ENCODE measurements around the gene TXNDC11. TPM values are rescaled to one million over a fixed set of nuclear protein-coding genes. Genes with fewer than 3 reads are reported as not detected.
"Not testable (repeated sequence)": the region's sequence is repeated elsewhere in the genome, so short reads cannot be mapped to it uniquely, and the experiment has no call there.

The TXNDC11 gene, protein sequence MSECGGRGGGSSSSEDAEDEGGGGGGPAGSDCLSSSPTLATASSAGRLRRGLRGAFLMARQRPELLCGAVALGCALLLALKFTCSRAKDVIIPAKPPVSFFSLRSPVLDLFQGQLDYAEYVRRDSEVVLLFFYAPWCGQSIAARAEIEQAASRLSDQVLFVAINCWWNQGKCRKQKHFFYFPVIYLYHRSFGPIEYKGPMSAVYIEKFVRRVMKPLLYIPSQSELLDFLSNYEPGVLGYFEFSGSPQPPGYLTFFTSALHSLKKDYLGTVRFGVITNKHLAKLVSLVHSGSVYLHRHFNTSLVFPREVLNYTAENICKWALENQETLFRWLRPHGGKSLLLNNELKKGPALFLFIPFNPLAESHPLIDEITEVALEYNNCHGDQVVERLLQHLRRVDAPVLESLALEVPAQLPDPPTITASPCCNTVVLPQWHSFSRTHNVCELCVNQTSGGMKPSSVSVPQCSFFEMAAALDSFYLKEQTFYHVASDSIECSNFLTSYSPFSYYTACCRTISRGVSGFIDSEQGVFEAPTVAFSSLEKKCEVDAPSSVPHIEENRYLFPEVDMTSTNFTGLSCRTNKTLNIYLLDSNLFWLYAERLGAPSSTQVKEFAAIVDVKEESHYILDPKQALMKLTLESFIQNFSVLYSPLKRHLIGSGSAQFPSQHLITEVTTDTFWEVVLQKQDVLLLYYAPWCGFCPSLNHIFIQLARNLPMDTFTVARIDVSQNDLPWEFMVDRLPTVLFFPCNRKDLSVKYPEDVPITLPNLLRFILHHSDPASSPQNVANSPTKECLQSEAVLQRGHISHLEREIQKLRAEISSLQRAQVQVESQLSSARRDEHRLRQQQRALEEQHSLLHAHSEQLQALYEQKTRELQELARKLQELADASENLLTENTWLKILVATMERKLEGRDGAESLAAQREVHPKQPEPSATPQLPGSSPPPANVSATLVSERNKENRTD
- polyA plus RNA-seq (2013, experiment 1 of 2; ENCODE audit: insufficient read length), result 27.7 TPM
- 28.6 TPM for polyA plus RNA-seq (2013, experiment 2 of 2; ENCODE audit: insufficient read length)

DNA sequence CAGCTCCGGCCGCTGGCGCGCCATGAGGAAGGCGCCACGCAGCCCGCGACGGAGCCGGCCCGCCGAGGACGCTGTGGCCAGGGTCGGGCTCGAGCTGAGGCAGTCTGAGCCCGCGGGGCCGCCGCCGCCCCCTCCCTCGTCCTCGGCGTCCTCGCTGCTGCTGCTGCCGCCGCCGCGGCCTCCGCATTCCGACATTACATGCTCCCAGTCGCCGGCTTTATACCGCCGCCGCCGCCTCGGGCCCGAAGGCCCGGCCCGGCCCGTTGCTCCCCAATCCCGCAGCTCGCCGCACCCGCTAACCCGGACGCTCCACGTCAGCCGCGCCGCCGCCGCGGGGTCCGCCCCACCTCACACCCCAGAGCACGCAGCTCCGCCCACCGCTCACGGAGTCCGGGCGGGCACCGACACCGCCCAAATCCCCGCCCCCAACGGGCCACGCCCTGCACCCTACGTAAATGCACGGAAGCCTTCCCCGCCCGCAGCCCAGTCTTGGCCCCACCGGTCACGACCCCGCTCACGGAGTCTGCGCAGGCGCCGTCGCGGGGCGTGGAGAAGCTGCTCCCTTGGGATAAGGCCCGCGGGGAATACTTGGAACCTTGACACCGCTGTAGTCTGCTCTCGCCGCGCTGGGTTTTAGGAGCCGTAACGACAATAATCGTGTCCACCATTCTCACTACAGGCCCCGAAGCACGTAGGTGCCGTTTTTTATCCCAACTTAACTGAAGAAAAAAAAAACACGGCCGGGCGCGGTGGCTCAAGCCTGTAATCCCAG lies at the start of gene TXNDC11:
Gene TXNDC11, minus strand, starts transcription at position 322 of the 772 bp plus-strand sequence. Its CDS starts 127 bp downstream, at position 195.
- peak; percentile 96 for DNase-seq

DNA sequence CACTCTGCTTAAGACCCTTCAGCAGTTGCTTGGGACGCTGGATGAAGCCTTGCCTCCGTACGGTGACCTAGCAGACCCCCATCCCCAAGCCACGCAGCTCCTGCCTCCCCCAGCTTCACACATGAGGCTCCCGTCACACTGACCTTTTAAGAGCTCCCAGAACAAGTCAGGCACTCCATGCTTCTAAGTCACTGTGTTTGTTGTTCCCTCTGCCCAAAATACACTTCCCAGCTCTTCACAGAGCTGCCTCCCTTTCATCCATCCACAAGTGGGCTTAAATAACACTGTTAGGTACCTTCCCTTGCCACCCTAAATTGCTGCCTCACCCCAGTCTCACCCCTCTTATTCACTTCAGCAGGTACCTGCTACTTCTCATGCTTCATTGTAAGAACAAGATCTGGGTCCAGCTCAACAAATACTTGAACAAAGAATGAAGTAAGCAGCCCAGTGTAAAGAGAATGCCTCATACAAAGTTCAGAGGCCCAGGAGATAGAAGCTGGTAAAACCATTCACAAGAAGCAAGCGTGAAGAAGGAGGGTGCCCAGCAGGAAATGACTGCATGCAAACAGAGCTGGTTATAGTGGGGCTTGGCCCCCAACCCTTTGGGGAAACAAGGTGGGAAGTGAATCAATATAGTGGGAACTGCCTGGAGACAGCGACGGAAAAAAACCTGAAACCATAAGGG lies 48.6 kb upstream of the TXNDC11 start:
- no peak for DNase-seq

DNA sequence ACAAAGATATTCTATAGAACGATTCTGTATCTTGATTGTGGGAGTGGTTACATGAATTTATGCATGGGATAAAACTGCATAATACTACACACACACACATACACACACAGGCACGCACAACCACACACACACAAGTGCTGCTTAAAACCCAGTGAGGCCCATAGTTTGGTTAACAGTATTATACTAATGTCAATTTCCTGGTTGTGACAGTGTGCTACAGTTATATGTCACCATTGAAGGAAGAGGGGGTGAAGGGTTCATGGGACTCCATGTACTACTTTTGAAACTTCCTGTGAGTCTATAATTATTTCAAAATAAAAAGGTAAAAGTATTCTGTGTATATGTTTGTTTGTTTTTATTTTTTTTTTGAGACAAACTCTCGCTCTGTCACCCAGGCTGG lies 46.3 kb upstream of the TXNDC11 start:
- no peak for DNase-seq

DNA sequence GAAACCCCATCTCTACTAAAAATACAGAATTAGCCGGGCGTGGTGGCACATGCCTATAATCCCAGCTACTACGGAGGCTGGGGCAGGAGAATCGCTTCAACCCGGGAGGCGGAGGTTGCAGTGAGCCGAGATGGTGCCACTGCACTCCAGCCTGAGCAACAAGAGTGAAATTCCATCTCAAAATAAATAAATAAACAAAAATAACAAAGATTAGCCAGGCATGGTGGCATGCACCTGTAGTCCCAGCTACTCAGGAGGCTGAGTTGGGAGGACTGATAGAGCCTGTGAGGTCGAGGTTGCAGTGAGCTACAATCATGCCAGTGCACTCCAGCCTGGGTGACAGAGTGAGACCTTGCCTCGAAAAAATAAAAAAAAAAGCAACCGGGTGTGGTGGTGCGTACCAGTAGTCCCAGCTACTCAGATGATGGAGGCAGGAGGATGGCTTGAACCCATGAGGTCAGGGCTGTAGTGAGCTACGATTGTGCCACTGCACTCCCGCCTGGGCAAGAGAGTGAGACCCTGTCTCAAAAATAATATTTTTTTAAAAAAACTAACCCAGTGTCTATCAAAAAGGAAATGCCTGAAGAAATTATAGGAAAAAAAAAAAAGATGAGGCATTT lies 42.4 kb upstream of the TXNDC11 start:
- DNase-seq, result not testable (repeated sequence)

DNA sequence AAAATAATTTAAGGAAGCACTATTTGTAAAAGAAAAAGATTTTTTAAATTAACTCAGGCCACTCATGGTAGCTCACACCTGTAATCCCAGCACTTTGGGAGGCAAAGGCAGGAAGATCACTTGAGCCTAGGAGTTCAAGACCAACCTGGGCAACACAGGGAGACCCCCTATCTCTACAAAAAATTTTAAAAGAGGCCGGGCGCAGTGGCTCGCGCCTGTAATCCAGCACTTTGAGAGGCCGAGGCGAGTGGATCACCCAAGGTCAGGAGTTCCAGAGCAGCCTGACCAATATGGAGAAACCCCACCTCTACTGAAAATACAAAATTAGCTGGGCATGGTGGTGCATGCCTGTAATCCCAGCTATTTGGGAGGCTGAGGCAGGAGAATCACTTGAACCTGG lies 41.7 kb upstream of the TXNDC11 start:
- DNase-seq, result not testable (repeated sequence)

DNA sequence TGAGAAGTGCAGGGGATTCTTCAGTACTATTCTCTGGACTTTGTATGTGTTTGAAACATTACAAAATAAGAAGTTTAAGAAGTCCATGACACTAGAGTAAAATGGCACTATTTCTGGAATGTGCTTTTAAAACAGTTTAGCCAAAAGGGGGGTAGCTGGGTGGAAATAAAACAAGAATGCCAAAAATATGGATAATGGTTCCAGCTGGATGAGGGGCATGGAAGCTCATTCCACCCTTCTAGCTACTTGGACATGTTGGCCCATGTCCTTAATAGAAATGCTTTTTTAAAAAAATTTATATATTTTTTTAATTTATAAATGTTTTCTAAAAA lies 41.3 kb upstream of the TXNDC11 start:
- DNase-seq, result peak; percentile 46

DNA sequence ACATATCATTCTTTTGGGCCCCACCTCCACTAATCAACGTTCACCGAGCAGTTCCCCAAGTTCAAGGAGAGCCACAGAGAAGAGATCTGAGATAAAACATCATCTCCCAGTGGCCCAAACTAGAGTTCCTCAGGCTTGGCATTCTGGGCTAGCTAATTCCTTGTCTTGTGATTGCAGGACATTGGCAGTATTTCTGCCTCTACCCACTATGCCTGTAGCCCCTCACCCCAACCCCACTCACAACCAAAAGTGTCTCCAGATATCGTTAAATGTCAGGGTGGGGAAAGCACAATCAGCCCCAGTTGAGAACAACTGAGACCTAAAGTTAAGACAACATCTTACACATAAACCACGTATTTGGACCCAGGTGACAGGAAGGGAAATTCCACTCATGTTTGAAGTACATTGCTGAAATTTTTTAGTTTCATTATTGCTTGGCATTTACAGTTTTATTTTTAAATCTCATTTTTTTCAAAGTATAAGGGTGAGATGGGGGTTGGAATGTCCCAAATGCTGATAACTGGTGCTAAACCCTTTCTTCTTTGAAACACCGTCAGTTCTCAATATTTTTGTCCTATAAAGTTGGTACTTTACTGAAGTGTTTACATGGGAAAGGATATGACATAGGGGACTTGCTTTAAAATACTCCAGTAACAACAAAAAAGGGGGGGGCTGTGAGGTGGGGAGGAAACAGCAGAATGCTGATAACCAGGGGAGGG lies 40.8 kb upstream of the TXNDC11 start:
- DNase-seq, result peak; percentile 57

DNA sequence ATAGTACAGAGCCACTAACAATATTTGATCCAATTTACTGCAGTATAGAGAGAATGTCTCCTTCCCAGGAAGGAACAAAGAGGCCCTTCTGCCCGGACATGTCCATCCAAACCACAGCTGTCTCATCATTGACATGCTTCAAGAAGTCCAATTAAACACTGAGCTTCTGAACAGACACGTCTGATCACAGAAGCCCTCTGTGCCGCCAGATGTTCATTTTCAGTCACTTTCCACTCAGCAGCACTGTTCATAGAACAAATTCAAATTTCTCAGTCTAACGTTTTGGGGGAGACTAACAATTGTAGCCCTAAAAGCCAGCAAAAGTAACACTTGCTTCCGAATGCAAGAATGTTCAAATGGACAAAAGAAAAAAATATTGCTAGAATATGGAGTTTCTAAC lies 39.1 kb upstream of the TXNDC11 start:
- no peak for DNase-seq

DNA sequence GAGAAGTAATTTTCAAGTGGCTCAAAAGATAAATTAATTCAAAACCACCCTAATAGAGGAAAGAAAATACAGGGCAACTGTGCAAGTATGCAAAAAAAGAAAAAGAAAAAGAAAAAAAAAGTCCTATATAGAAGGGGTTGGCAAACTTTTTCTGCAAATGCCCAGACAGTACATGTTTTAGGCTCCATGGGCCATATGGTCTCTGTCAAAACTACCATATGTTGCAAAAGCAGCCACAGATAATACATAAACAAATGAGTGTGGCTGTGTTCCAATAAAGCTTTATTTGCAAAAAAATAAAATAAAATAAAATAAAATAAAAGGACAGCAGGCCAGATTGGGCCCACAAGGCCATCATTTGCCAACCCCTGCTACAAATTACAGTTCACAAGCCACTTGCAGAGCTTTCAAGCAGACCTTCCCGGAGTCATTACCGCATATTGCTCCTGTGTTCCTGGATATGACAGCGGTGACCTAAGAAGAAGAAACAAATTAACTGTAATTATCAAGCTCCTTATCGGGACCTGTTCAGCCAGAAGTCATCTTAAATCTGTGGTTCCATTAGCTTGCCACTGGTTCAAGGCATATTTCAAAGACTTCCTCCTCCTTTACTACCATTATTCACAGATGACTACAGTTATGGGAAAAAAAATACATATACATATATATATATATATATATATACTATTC lies 38.5 kb upstream of the TXNDC11 start:
- no peak for DNase-seq

DNA sequence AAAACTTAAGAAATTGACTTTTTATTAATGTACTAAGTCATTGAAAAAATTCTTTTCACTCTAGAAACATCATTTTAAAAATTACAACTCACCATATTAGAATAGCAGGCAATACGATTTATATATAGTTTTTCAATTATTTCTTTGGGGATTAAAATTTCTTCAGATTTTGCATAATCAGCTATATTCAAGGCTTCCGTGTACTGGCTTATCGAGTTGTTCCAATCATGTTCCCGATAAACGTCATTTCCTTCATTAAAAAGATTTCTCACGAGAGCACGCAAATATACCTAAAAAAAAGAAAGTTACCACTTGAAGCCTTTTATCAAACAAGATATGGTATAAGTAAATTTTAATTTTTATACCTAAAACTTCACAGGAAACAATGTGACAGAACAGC lies 36.4 kb upstream of the TXNDC11 start:
- DNase-seq, result no peak

DNA sequence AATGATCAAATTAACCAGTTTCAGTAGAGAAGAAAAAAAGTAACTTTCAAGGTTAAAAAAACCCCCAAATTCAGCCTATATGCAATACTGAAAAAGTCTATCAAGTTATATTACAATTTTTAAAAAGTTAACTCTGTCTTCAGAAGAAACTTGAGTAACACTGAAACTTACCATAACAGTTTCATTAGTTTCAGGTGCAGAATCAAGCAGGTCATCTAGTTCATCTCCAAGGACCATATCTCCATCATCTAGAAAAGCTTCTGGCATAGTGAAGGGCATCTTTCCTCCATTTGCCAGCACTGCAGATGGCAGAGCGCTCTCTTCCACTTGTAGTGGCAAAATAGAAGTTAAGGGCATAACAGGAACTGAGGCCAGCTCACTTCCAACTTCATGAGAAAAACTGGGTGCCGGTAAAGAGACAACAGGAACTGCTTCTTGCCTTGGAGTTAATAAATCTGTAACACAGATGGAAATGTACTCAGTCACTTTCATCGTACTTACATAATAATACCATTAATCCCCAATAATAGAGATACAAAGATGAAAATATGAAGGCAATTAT lies 31.5 kb upstream of the TXNDC11 start:
- no peak for DNase-seq

DNA sequence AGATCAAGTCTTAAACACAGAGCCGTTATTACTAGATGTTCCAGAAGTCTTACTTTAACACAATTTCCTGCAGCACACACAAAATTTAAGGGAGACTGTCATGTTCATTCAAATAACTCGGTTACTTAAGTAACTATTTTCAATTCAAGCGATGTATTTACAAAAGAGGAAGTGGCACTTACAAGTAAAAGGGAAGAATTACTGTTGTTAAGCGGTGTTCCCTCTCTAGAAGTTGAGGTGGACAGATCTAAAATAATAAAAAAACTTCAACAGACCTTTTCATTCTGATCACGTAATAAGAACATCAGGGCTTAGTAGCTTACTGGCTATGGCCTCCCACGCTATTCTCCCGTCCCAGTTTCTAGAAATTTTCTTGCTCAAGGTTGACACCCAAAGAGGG lies 26.2 kb upstream of the TXNDC11 start:
- no peak for DNase-seq

DNA sequence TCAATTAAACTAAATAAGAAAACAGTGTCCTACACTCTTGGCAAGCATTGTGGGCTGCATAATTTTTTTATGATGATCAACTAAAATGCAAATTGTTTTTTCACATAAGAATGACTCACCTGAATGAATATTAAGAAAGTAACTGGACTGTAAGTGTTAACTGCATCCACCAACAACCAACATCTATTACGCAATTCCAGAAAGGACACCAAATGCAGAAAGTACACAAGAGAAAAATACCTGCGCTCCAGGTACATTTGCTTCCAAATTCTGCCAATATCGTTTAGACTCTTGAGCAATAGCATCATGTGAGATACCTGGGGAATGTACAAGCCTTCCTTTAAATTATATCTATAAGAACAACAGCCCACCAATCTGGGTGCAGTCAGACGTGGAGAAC lies 19.8 kb upstream of the TXNDC11 start:
- DNase-seq, result no peak

DNA sequence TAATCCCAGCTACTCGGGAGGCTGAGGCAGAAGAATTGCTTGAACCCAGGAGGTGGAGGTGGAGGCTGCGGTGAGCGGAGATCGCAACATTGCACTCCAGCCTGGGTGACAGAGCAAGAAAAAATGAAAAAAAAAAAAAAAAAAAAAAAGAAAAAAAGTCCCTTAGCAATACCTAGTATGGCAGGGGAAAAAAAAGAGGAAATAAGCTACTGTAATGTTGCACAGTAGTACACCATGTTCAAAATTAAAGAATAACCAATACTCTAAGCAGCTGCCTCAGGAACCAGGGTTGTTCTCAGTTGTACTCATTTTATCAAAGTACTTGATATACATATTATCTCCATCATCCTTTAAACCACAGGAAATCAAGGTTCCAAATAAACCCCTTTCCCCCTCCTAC lies 17.3 kb upstream of the TXNDC11 start:
- no peak for DNase-seq

DNA sequence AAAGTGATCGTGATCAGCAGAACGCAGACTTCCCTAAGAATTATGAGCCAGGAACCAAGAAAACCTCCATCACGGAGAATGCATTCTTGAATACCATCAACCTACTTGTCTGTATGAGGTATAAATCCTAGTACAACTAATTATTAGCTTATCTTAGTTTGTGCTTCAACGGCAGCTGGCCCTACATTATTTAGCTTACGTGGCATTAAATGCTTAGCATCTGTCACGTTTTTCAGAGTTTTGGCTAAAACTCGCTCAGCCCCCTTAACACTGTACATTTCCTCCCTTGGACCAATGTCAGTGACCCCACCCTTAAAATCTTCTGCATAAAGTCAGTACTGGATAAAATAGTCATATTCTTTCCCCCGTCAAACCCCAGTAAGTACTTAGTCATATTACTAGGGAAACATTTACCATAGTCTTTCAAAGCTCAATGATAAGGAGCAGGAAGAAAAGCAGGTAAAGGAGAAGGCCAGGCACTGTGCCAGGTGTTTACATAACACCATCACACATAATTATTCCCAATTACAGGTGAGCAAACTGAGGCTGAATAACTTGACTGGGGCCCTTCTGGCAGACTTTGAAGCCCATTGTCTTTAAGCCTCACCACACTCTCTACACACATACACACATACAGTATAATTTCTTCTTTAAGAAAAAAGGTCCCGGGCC lies 16.6 kb upstream of the TXNDC11 start:
- DNase-seq, result no peak

DNA sequence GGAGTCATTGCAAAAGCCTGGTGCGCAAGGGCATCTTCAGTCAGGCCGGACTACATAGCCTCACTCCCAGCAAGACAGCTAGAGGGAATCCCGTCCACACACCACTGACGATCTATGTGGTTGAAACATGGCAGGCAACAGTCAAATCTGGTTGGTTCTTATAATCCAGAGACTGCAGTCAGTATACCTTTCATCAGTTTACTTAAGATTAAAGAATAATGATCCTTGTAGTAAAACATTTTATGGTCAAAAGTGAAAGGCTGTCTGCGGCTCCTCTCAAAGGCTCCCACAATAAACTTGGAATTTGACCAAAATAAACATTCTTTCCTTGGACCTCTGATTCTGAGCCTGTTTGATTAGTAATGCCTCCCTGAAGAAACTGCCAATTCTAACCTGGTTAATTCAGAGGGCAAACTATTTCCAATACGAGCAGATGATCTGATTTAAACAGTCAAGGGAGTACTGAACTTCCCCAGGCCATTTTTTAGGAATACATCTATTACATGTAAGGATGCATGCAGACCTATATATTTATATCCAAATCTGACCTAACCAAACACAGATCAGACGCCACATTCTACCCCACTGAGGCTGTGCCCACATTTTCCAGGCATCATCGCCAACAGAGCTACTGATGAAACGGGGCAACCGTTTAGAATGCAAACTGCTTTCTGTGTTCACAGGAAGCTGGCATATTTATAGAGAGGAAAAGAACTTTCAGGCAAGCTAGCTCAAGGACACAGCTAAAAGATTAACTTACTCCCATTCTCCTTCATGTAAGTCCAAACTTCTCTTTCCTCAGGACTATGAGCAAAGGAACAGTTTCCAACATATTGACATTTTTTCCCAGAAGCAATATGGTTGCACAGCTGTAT lies 15.3 kb upstream of the TXNDC11 start:
- no peak for DNase-seq

DNA sequence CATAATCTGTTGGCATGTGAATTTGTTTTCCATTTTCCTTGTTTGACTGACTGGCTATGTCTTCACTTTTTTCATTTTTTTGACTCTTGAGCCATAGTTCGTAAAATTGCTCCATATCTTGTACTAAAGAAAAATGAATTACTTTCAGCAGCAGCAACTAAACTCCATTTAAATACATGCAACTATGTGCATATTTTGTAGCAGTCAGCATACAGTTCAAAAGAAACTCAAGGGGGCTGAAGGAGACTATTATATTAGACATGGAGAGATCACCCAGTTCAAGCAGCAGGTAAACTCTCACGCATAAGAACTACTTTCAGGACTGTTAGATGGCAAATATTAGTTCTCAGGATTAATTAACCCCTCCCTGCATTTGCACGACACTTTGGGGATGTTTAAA lies 13.6 kb upstream of the TXNDC11 start:
- no peak for DNase-seq

DNA sequence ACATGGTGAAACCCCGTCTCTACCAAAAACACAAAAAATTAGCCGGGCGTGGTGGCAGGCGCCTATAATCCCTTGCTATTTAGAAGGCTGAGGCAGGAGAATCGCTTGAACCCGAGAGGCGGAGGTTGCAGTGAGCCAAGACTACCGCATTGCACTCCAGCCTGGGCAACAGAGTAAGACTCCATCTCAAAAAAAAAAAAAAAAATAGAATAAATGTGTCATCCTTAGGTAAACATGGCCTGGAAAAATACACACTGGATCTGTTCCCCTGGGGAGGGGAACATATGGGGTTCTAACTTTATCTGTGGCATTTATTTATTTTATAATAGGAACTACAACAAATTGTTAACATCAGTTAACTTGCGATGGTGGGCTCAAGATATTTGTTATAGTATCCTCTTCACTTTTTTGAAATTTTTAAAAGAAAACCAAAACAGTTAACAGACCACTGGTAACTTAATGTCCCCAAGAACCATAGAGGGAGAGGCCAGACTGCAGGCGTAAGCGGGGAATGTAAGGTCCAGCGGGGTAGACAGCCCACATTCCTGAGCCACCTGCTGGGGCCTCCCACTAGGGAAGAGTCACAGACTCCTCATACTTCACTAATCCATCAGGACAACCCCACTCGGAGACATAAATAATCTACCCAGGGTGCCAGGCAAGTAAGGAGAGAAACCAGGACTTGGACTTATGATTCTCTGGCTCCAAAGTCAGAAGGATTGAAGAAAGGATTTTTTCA lies 12.5 kb upstream of the TXNDC11 start:
- peak; percentile 31 for DNase-seq
